Neural cell (in vitro differentiated cells): ENCODE data around the gene LETM1. TPM values are rescaled to one million over a fixed set of nuclear protein-coding genes. Genes with fewer than 3 reads are reported as not detected.

Experiments
- H2AFZ ChIP-seq: fragments of 200-600, 300-800 bp; sonication (generic), shearing (Covaris generic); 2 replicates; pipeline ENCODE4 v1.6.0; 2014; ENCODE audit warnings: low read depth, mild to moderate bottlenecking, antibody characterized with exemption, low read length, moderate library complexity
- H3F3A ChIP-seq: fragments of 200-600 bp; shearing (Covaris generic); 2 replicates; pipeline ENCODE4 v1.6.1; 2016; ENCODE audit warnings: mild to moderate bottlenecking, moderate library complexity, mixed read lengths, antibody characterized with exemption, low read length; ENCODE audit not compliant: insufficient read depth, poor library complexity, severe bottlenecking
- H3K27ac ChIP-seq: fragments of 200-600, 300-800 bp; sonication (generic), shearing (Covaris generic); 2 replicates; pipeline ENCODE4 v1.5.1; 2014; ENCODE audit warnings: mild to moderate bottlenecking, low read length, moderate library complexity
- H3K27me3 ChIP-seq: fragments of 300-800, 200-600 bp; sonication (generic), shearing (Covaris generic); 2 replicates; pipeline ENCODE4 v1.6.0; 2014; ENCODE audit warnings: mild to moderate bottlenecking, low read depth, low read length, moderate library complexity; ENCODE audit not compliant: insufficient read depth
- H3K36me3 ChIP-seq: fragments of 300-800, 200-600 bp; sonication (generic), shearing (Covaris generic); 2 replicates; pipeline ENCODE4 v1.5.1; 2014; ENCODE audit warnings: mild to moderate bottlenecking, antibody characterized with exemption, low read length, moderate library complexity; ENCODE audit not compliant: insufficient read depth
- H3K4me2 ChIP-seq: fragments of 300-800, 200-600 bp; sonication (generic), shearing (Covaris generic); 2 replicates; pipeline ENCODE4 v1.6.0; 2014; ENCODE audit warnings: mild to moderate bottlenecking, low read length
- H3K4me3 ChIP-seq: fragments of 300-800, 200-600 bp; sonication (generic), shearing (Covaris generic); 2 replicates; pipeline ENCODE4 v1.5.1; 2014; ENCODE audit warnings: mild to moderate bottlenecking, low read length, moderate library complexity
- H3K79me2 ChIP-seq: fragments of 200-600 bp; shearing (Covaris generic); replicated peaks from 2 replicates; pipeline ENCODE4 v1.6.0; 2014; ENCODE audit warnings: mild to moderate bottlenecking, low read length, moderate library complexity; ENCODE audit not compliant: insufficient read depth
- H3K9ac ChIP-seq: fragments of 300-800, 200-600 bp; sonication (generic), shearing (Covaris generic); 2 replicates; pipeline ENCODE4 v1.6.1; 2016; ENCODE audit warnings: mild to moderate bottlenecking, low read length, mixed read lengths
- H3K9me2 ChIP-seq: fragments of 200-600 bp; shearing (Covaris generic); 2 replicates; pipeline ENCODE4 v1.6.1; 2016; ENCODE audit warnings: mild to moderate bottlenecking, low read length, mixed read lengths; ENCODE audit not compliant: insufficient read depth
- H3K9me3 ChIP-seq: fragments of 200-600, 300-800 bp; sonication (generic), shearing (Covaris generic); 2 replicates; pipeline ENCODE4 v1.6.1; 2016; ENCODE audit warnings: mild to moderate bottlenecking, mixed run types, low read length, moderate library complexity, mixed read lengths
- H4K20me1 ChIP-seq: fragments of 200-600 bp; shearing (Covaris generic); 2 replicates; pipeline ENCODE4 v1.6.1; 2016; ENCODE audit warnings: mild to moderate bottlenecking, mixed run types; ENCODE audit not compliant: insufficient read depth
- EP300 ChIP-seq: fragments of 450-650 bp; conservative IDR thresholded peaks from 2 replicates; pipeline ENCODE4 v1.6.1; 2014; ENCODE audit warnings: antibody characterized with exemption, mild to moderate bottlenecking, moderate library complexity; ENCODE audit not compliant: poor library complexity, severe bottlenecking
- EZH2 ChIP-seq: fragments of 200-600, 300-800 bp; shearing (Covaris generic), sonication (generic); IDR thresholded peaks from 2 replicates; pipeline ENCODE4 v1.6.1; 2014; ENCODE audit warnings: antibody characterized with exemption, low read length, borderline replicate concordance, mild to moderate bottlenecking; ENCODE audit not compliant: insufficient read depth, poor library complexity, severe bottlenecking
- MXI1 ChIP-seq: fragments of 450-650 bp; conservative IDR thresholded peaks from 2 replicates; pipeline ENCODE4 v1.6.1; 2014; ENCODE audit warnings: antibody characterized with exemption, mild to moderate bottlenecking; ENCODE audit not compliant: poor library complexity, severe bottlenecking
- POLR2AphosphoS5 ChIP-seq: IDR thresholded peaks from 2 replicates; pipeline ENCODE4 v1.6.1; 2012
- RAD21 ChIP-seq: fragments of 450-650 bp; conservative IDR thresholded peaks from 2 replicates; pipeline ENCODE4 v1.6.1; 2014; ENCODE audit warnings: antibody characterized with exemption, mild to moderate bottlenecking, moderate library complexity
- SMC3 ChIP-seq: fragments of 450-650 bp; conservative IDR thresholded peaks from 2 replicates; pipeline ENCODE4 v1.6.1; 2014; ENCODE audit warnings: antibody characterized with exemption, mild to moderate bottlenecking, moderate library complexity; ENCODE audit not compliant: poor library complexity
- TAF1 ChIP-seq: IDR thresholded peaks from 2 replicates; pipeline ENCODE4 v1.6.1; 2012; ENCODE audit warnings: low read depth
- polyA plus RNA-seq: library from polyadenylated mRNA; depleted of rRNA; stranded (reverse); fragments of >200 nt; gene quantifications from 2 replicates; pipeline ENCODE4 v1.2.3, GENCODE V29; 2014
- TF ChIP-seq, protein P1 (sequence below): fragments of 450-650 bp; IDR thresholded peaks from 2 replicates; pipeline ENCODE4 v1.5.1; 2014; ENCODE audit warnings: antibody characterized with exemption, mild to moderate bottlenecking, moderate library complexity; ENCODE audit not compliant: poor library complexity, severe bottlenecking
- TF ChIP-seq, protein P2 (sequence below): IDR thresholded peaks from 2 replicates; pipeline ENCODE4 v1.6.1; 2012; ENCODE audit warnings: borderline replicate concordance

The LETM1 gene
- polyA plus RNA-seq, 1 donor from 2014 or later, result 38.9 TPM

- Histone ChIP-seq H3F3A (no peaks in the 10 kb centered on the region), H3K79me2 (peaks cover 13% of the 10 kb centered on the region), H3K36me3 (no peaks in the 10 kb centered on the region), H3K27ac (no peak overlapping the region), H3K9ac (peak overlapping the region; percentile 74), H3K9me2 (no peaks in the 10 kb centered on the region), H3K9me3 (no peaks in the 10 kb centered on the region), H4K20me1 (no peaks in the 10 kb centered on the region), H3K4me2 (peak overlapping the region; percentile 37), H3K4me3 (peak overlapping the region; percentile 98), H2AFZ (no peak overlapping the region), H3K27me3 (no peaks in the 10 kb centered on the region)
- TF ChIP-seq, protein P1, sequence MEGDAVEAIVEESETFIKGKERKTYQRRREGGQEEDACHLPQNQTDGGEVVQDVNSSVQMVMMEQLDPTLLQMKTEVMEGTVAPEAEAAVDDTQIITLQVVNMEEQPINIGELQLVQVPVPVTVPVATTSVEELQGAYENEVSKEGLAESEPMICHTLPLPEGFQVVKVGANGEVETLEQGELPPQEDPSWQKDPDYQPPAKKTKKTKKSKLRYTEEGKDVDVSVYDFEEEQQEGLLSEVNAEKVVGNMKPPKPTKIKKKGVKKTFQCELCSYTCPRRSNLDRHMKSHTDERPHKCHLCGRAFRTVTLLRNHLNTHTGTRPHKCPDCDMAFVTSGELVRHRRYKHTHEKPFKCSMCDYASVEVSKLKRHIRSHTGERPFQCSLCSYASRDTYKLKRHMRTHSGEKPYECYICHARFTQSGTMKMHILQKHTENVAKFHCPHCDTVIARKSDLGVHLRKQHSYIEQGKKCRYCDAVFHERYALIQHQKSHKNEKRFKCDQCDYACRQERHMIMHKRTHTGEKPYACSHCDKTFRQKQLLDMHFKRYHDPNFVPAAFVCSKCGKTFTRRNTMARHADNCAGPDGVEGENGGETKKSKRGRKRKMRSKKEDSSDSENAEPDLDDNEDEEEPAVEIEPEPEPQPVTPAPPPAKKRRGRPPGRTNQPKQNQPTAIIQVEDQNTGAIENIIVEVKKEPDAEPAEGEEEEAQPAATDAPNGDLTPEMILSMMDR, result no peak
- TF ChIP-seq EZH2 (no peak), POLR2AphosphoS5 (no peak), RAD21 (no peak), EP300 (no peak), SMC3 (no peak), TAF1 (no peak), MXI1 (no peak)
- TF ChIP-seq, protein P2, sequence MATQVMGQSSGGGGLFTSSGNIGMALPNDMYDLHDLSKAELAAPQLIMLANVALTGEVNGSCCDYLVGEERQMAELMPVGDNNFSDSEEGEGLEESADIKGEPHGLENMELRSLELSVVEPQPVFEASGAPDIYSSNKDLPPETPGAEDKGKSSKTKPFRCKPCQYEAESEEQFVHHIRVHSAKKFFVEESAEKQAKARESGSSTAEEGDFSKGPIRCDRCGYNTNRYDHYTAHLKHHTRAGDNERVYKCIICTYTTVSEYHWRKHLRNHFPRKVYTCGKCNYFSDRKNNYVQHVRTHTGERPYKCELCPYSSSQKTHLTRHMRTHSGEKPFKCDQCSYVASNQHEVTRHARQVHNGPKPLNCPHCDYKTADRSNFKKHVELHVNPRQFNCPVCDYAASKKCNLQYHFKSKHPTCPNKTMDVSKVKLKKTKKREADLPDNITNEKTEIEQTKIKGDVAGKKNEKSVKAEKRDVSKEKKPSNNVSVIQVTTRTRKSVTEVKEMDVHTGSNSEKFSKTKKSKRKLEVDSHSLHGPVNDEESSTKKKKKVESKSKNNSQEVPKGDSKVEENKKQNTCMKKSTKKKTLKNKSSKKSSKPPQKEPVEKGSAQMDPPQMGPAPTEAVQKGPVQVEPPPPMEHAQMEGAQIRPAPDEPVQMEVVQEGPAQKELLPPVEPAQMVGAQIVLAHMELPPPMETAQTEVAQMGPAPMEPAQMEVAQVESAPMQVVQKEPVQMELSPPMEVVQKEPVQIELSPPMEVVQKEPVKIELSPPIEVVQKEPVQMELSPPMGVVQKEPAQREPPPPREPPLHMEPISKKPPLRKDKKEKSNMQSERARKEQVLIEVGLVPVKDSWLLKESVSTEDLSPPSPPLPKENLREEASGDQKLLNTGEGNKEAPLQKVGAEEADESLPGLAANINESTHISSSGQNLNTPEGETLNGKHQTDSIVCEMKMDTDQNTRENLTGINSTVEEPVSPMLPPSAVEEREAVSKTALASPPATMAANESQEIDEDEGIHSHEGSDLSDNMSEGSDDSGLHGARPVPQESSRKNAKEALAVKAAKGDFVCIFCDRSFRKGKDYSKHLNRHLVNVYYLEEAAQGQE, result no peak
Observed at GRCh38 chr4:1854752-1855151, 1.2 kb downstream of the LETM1 start.

DNA sequence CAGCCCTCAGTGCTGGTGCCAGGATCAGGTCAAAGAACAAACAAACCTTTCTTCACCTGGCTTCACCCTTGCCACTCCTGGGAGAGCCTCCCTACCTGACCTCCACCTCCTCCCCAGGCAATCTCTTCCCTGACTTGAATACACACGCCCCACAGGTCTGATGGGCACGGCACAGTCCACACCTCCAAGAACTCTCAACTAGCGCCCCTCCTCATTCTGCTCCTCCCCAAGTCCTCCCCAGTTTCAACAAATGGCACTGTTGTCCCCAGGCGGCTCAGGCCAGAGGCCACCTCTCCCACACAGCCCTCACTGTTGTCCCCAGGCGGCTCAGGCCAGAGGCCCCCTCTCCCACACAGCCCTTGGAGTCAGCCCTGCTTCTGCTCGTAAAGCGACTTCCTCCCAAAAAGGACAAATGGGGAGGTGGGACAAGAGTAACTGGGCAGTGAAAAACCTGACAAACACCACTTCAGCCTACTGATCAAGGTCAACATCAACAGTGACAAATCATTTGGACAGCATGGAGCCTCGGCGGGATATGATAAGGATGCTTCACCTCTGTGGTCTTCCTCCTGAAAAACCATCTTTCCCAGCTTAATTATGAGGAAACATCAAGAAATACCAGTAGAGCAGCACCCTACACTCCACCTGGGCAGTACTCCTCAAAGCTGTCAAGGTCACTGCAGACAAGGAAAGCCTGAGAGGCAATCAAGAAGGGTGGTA is 2.9 kb downstream of the LETM1 start:
- no peaks in the 10 kb centered on the region for H3K9me2 ChIP-seq
- no peak overlapping the region for H3K4me3 ChIP-seq
- H3K9me3 ChIP-seq, result no peaks in the 10 kb centered on the region
- no peaks in the 10 kb centered on the region for H3K27me3 ChIP-seq
- H3F3A ChIP-seq, result no peaks in the 10 kb centered on the region
- H3K36me3 ChIP-seq, result no peaks in the 10 kb centered on the region
- H3K79me2 ChIP-seq, result peaks cover 13% of the 10 kb centered on the region
- H4K20me1 ChIP-seq, result no peaks in the 10 kb centered on the region
- no peak overlapping the region for H3K27ac ChIP-seq
- no peak overlapping the region for H3K9ac ChIP-seq
- TF ChIP-seq MXI1 (no peak), EZH2 (no peak), EP300 (no peak)
- TF ChIP-seq, protein P2, result no peak
- no peak overlapping the region for H3K4me2 ChIP-seq
- H2AFZ ChIP-seq, result no peak overlapping the region
